Hematopoietic multipotent progenitor cell (in vitro differentiated cells): ENCODE measurements around the gene MDH2. TPM values are rescaled to one million over a fixed set of nuclear protein-coding genes. Genes with fewer than 3 reads are reported as not detected.
"Not testable (repeated sequence)": the region's sequence is repeated elsewhere in the genome, so short reads cannot be mapped to it uniquely, and the experiment has no call there.

Source experiments
- DNase-seq, 3 donors: peaks; one replicate each; pipeline ENCODE4 v3.0.0-alpha.2; 2011 to 2015; ENCODE audit warnings: low read depth in 2 of 3, low spot score in 2 of 3
- small RNA-seq: library from RNA; depleted of rRNA; stranded (forward); fragments of <200 nt; gene quantifications from one replicate; pipeline ENCODE3, GENCODE V24; 2012
- total RNA-seq: library from RNA; depleted of rRNA; stranded (reverse); fragments of >200 nt; gene quantifications from one replicate; pipeline ENCODE4 v1.2.3, GENCODE V29; 2012

Gene MDH2
- total RNA-seq, 1 donor, result 67.6 TPM

DNA sequence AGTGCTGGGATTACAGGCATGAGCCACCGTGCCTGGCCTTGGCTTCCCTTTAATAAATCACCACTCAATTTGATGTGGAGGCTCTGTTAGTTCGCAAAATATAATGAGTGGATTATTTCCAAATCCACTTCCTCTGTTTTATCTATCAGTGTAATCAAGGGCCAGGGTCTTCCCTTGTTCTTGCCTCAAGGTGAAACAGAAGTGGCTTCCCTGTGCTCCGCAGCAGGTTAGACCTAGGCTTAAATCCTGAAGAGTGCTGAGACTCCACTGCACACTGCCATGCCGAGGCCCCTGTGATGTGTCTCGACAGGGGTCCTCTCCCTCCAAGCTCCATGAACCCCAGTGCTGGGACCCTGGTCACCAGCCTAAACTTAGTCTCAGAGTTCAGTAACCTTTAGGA is 59.0 kb downstream of the MDH2 start:
- no peak for DNase-seq

DNA sequence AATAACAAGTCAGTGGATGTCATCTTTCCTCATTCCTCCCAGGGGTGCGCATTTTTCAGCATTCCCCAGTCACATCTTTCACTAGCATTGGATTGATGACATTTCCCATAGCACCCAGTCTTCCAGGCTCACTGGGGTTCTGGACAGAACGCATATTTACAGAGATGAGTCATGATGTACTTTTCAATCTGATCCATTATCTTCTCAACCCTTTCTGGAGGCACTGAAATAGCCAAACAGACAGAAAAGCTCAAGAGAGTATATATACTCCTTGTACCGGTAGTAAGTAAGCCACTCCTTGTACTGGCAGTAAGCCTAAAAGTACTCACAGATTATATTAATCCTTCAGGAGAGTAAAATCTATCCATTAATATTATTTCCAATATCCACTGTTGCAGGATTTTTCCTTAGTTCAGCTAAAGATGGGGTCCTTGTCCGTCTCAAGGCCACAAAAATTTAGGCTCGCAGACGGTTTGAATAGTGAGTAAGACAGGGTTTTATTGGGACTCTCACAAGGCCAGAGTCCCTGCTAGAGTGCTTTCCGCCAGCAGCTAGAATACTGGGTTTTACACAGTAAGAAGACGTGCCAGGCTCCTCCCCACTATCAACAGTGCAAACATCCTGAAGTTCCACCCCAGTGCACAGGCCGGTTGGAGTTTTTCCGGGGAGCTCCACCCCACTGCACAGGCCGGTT is 60.8 kb downstream of the MDH2 start:
- DNase-seq, result no peak

DNA sequence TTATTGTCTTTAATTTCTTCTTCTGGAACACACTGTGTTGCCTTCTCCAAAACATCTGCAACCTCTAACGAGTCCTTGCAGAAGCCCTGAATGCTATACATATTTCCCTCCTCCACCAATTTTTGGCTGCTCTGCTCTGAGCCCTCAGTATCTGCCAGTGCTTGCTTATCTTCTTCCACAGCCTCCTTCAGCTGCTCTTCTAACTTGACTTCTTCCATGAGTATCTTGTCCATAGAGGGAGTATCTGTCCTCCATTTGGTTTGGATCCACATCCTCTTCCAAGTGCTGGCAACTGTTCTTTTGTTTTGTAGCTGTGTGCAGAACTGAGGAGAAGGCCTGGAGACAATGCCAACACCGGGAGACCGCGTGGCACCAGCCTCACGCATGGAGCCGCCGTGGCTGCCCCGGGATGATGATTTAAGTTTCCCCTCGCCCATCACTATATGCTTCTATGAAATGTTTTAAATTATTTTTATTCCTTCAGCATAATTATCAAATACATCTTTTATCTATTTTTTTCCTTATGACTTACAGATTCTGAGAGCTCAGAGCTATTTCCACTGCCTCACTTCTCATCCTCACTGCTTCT is 65.2 kb downstream of the MDH2 start:
- DNase-seq, result not testable (repeated sequence)

DNA sequence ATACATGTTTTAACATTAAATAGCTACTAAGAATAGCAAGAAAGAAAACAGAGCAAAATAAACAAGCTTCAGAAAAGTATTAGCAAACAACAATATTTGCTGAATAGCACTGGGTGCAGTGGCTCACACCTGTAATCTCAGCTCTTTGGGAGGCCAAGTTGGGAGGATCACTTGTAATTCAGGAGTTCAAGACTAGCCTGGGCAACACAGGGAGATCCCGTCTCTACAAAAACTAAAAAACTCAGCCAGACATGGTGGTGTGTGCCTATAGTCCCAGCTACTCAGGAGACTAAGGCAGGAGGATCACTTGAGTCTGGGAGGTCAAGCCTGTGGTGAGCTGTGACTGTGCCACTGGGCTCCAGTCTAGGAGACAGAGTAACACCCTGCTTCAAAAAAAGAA is 66.8 kb downstream of the MDH2 start:
- not testable (repeated sequence) for DNase-seq

Small RNA genes lying within 50 kb of the gene (small RNA-seq; reads per million reads assigned to genes)
- not detected for gene RNU6-863P

Other genes with a start within 250 kb of the MDH2 start
- not detected for gene CCL24, start 234.3 kb upstream of the MDH2 start, total RNA-seq
- 32.0 TPM for gene RHBDD2, start 169.1 kb upstream of the MDH2 start, total RNA-seq
- 50.4 TPM for gene POR, start 133.0 kb upstream of the MDH2 start, total RNA-seq
- 9.4 TPM for gene TMEM120A, start 53.5 kb upstream of the MDH2 start, total RNA-seq
- 29.1 TPM for gene STYXL1, start 106 bp upstream of the MDH2 start, total RNA-seq
- gene SRRM3, start 153.8 kb downstream of the MDH2 start, total RNA-seq, result under 0.01 TPM